Neural progenitor cell (in vitro differentiated cells): Measurements from ENCODE around the gene PRKCE.

Experiments used
- EZH2 ChIP-seq: fragments of 200-600 bp; sonication (generic); IDR thresholded peaks from 2 replicates; pipeline ENCODE4 v1.6.1; 2017; ENCODE audit warnings: antibody characterized with exemption, mild to moderate bottlenecking, moderate library complexity
- EZH2phosphoT487 ChIP-seq: fragments of 200-600 bp; sonication (generic); IDR thresholded peaks from 2 replicates; pipeline ENCODE4 v1.6.1; 2017; ENCODE audit warnings: antibody characterized with exemption

DNA sequence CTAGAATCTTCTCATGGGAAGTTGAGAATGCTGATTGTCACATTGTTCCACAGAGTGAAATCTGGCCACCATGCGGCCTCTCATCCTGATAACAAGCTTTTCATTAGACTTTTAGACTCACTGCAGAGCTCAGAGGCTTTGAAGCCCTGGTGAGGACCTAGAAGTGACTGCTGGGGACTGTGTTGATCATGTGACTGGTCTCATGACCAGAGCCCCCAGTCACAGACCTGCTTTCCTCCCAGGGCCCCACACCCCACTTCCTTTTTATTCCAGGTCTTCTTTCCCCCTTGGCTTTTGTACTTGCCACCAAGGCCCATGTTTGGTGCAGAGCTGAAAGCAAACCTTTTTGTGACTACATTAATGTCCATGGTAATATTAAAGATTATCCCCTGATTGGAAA lies 45.2 kb downstream of the PRKCE start:
- TF ChIP-seq EZH2phosphoT487 (no peak), EZH2 (no peak)
